Left renal cortex interstitium (tissue), 4 donors: Measurements from ENCODE around the gene LMTK2. TPM values are rescaled to one million over a fixed set of nuclear protein-coding genes. Genes with fewer than 3 reads are reported as not detected.

Experiments used
- DNase-seq, 4 donors: peaks; one replicate each; pipeline ENCODE4 v3.0.0-alpha.2; 2013; ENCODE audit warnings: low read depth in 4 of 4, low spot score in 2 of 4, missing footprints in 1 of 4
- polyA plus RNA-seq, 4 donors: library from polyadenylated mRNA; unstranded; fragments of 120-200 nt; gene quantifications; one replicate each; pipeline ENCODE4 v1.2.1, GENCODE V29; 2013; ENCODE audit not compliant: insufficient read length in 4 of 4

LMTK2 gene
- polyA plus RNA-seq, 4 donors, result 11.5 to 15.6 (median 13.8) TPM

DNA sequence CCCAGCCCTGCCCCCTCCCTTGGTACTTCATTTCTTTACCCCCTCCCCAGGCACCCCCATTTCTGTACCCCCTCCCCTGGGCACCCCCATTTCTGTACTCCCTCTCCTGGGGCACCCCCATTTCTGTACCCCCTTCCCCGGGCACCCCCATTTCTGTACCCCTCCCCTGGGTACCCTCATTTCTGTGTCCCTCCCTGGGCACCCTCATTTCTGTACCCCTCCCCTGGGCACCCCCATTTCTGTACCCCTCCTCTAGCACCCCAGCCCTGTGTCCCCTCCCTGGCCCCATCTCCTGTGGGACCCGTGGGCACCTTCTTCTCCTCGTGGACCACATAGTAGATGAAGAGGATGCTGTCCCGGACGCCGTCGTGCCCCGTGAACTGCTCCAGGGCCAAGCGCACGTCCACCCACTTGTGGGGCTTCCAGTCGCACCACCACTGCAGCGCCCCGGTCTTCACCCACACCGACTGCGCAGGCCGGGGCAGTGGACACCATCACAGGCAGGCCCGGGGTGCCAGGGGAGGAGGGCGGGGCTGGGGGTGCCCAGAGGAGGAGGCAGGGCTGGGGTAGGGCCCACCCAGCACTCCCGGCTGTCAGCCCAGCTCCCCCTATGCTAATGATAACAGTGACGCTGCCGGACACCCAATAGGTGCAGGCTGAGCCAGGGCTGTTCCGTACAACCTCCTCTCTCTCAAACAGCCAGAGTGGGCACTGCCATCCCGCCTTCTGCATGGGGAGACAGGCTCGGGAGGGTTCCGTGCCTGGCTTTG lies 125.0 kb downstream of the LMTK2 start:
- DNase-seq, result no peak

GRCh38 chr7:98232263-98232585 lies 125.6 kb downstream of the LMTK2 start:
- DNase-seq, result no peak

GRCh38 chr7:98232799-98233198 lies 126.1 kb downstream of the LMTK2 start:
- DNase-seq, result no peak

- DNase-seq, result no peak
Observed at GRCh38 chr7:98233219-98234070, 126.8 kb downstream of the LMTK2 start.

DNA sequence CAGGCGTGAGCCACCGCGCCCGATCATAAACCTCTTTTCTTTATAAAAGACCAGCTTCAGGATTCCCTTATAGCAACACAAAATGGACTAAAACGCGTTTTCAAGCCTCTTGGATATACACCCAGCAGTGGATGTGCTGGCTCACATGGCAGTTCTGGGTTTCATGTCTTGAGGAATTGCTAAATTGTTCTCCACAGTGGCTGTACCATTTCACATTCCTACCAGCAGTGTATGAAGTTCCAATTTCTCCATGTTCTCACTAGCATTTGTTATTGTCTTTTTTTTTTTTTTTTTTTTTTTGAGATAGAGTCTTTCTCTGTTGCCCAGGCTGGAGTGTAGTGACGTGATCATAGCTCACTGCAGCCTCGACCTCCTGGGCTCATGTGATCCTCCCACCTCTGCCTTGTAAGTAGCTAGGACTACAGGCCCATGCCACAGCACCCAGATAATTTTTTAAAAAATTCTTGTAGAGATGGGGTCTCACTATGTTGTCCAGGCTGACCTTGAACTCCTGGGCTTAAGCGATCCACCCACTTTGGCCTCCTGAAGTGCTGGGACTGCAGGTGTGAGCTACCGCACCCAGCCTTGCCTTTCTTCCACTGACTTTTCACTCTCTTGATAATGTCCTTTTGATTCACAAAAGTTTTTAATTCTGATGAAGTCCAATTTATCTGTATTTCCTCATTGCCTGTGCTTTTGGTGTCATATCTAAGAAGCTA lies 127.9 kb downstream of the LMTK2 start:
- no peak for DNase-seq

GRCh38 chr7:98235901-98236300 lies 129.2 kb downstream of the LMTK2 start:
- no peak for DNase-seq

- no peak for DNase-seq
Observed at GRCh38 chr7:98236355-98237185, 129.9 kb downstream of the LMTK2 start.

GRCh38 chr7:98238076-98238475 lies 131.4 kb downstream of the LMTK2 start:
- no peak for DNase-seq

GRCh38 chr7:98238976-98239375 lies 132.3 kb downstream of the LMTK2 start:
- DNase-seq, result no peak

GRCh38 chr7:98240961-98241673 lies 134.5 kb downstream of the LMTK2 start:
- DNase-seq, result no peak

DNA sequence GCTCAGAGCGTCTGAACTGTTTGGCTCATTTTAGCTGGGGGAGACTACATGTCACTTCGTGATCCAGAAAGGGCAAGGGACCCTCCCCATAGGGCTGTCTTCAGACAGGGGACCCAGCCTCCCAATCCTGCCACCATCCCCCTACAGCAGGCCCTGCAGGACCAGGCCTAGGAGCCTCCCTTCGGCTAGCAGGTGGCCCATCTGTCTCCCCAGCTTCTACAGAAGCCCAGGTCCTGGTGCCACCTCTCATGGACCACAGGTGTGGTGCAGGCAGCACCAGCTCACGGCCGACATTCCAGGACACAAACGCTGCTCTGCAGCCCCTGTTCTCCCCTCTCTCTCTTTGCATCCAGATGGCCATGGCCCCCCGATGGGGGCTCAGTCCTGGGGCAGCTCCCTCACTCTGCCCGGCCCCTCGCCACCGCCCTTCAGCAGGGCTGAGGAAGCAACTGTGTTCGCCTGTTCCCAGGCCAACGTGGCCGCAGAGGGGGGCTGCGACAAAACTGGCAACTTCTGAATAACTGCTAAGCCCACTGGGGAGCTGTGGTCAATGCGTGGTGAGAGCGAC lies 135.1 kb downstream of the LMTK2 start:
- DNase-seq, result no peak

- DNase-seq, result no peak
Observed at GRCh38 chr7:98242342-98242741, 135.7 kb downstream of the LMTK2 start.

DNA sequence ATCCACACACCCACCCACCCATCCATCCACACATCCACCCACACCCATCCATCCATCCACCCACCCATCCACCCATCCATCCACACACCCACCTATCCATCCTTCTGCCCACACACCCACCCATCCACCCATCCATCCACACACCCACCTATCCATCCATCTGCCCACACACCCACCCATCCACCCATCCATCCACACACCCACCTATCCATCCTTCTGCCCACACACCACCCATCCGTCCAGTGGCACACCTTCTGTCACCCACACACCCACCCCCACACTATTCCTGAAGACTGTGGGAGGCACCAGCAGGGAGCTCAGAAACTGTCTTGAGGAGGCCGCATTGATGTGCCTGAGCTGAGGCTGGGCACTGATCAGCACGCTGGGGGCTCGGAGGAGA lies 136.3 kb downstream of the LMTK2 start:
- no peak for DNase-seq

GRCh38 chr7:98244871-98245270 lies 138.2 kb downstream of the LMTK2 start:
- no peak for DNase-seq

DNA sequence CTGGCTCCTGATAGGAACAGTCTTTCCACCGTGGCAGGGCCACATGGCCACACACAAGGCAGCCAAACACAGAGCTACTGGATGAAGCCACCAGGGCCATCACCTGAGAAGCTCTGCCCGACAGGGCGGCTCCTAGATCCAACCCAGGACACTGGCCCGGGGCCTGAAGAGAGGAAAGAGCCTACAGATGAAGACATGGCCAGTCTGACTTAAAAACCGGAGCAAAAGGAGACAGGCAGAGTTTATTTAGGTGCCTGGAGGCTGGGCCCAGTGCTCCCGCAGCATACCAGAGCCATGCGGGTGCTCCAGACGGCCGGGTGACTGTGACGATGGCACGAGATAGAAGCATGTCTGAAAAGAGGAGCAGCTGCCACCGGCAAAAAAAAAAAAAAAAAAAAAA lies 141.5 kb downstream of the LMTK2 start:
- no peak for DNase-seq

DNA sequence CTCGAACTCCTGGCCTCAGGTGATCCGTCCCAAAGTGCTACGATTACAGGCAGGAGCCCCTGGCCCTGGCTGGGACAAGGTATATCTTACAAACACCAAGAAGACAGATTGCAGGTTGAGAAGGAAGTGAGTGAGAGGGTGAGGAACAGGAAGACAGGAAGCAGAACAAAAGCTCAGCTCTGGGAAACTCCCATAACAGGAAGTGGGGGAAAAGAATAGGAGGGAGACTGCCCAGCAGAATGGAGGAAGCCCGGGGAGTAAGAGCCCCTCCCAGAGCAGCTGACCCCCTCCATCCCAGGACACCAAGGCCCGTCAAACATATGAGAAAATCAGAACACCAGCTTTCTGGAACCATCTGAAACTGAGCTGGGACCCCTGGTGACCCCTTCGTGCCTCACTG lies 142.4 kb downstream of the LMTK2 start:
- no peak for DNase-seq

- no peak for DNase-seq
Observed at GRCh38 chr7:98250789-98251188, 144.1 kb downstream of the LMTK2 start.

DNA sequence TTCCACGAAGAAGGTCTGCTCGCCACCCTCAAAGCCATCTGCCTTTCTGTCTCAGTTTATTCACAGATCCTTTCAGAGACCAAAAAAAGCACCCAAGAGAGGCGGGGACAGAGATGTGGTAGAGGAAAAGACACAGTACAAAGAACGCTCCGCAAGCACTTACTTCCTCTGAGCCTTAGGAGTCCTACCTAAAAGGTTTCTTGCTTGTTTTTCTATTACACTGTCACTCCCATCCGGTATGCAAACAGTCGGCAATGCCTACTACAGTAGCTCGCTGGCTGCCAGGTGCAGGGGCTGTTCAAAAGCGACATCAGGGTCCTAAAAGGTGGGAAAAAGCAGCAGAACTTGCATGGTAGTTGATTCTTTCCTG lies 144.6 kb downstream of the LMTK2 start:
- no peak for DNase-seq

- peak; percentile 60 to 82 (median 77) for DNase-seq
Observed at GRCh38 chr7:98251601-98252424, 145.2 kb downstream of the LMTK2 start, which contains the start of gene TECPR1. Gene TECPR1 (minus strand): TSS chr7:98252232. CDS start chr7:98246146, 6,086 bp downstream.
